Measurements from ENCODE around the gene ARL13B. TPM values are rescaled to one million over a fixed set of nuclear protein-coding genes. Genes with fewer than 3 reads are reported as not detected.
"Not testable (repeated sequence)": the region's sequence is repeated elsewhere in the genome, so short reads cannot be mapped to it uniquely, and the experiment has no call there.

ARL13B gene
- total RNA-seq, 4 donors from 2014 or later = 14.1 to 34.7 (median 24.6) TPM

- WGBS, 2 donors = 85 to 86% methylated on average over 2 of the region's 2 CpGs
Observed at GRCh38 chr3:94026623-94027022, 46.7 kb downstream of the ARL13B start.

GRCh38 chr3:94028093-94028837 is 48.3 kb downstream of the ARL13B start, which contains the start of gene STX19:
Gene STX19 (minus strand): TSS chr3:94028597. CDS start chr3:94015269, 13,328 bp downstream.
- Histone ChIP-seq H3K27me3 (no peaks in the 10 kb centered on the region), H3K9me3 (no peaks in the 10 kb centered on the region), H3K4me3 (no peak within 1 kb of the TSS), H3K27ac (no peak within 1 kb of the TSS), H3K36me3 (no peaks in the 10 kb centered on the region), H3K4me1 (peaks cover 0 to 9% (median 0%) of the 10 kb centered on the region in 4 donors)
- 72 to 74% methylated on average over 8 of the region's 8 CpGs for WGBS, 2 donors
- DNase-seq (ENCODE audit: low spot score in 2 of 2) = no peak
- TF ChIP-seq EP300 (IDR thresholded peaks at IDR 0.05) (no peak), CTCF (IDR thresholded peaks at IDR 0.05) (no peak), POLR2A (IDR thresholded peaks at IDR 0.05) (no peak)

More at GRCh38 chr3:94026623-94027022, 46.7 kb downstream of the ARL13B start:
- Histone ChIP-seq H3K4me1 (peaks cover 0 to 9% (median 0%) of the 10 kb centered on the region in 4 donors), H3K27ac (peak overlapping the region in 1 of 4 donors; percentile 43), H3K4me3 (no peak overlapping the region), H3K36me3 (peaks cover 0 to 7% (median 0%) of the 10 kb centered on the region in 3 donors), H3K27me3 (no peaks in the 10 kb centered on the region), H3K9me3 (no peaks in the 10 kb centered on the region)
- TF ChIP-seq CTCF (IDR thresholded peaks at IDR 0.05) (no peak), EP300 (IDR thresholded peaks at IDR 0.05) (no peak), POLR2A (IDR thresholded peaks at IDR 0.05) (no peak)
- no peak for DNase-seq (ENCODE audit: low spot score in 2 of 2)

- Histone ChIP-seq H3K36me3 (peaks cover 0 to 10% (median 0%) of the 10 kb centered on the region in 3 donors), H3K27me3 (no peaks in the 10 kb centered on the region), H3K4me1 (no peaks in the 10 kb centered on the region), H3K27ac (no peak overlapping the region), H3K4me3 (no peak overlapping the region), H3K9me3 (no peaks in the 10 kb centered on the region)
- no peak for DNase-seq (ENCODE audit: low spot score in 2 of 2)
- WGBS, 2 donors = 79 to 84% methylated on average over 3 of the region's 3 CpGs
- no peak for TF ChIP-seq POLR2A (IDR thresholded peaks at IDR 0.05)
- no peak for TF ChIP-seq EP300 (IDR thresholded peaks at IDR 0.05)
- peak; percentile 10 to 39 (median 17) for TF ChIP-seq CTCF (IDR thresholded peaks at IDR 0.05)
Observed at GRCh38 chr3:94036909-94037507, 57.1 kb downstream of the ARL13B start.

- Histone ChIP-seq H3K36me3 (peaks cover 0 to 34% (median 9%) of the 10 kb centered on the region in 3 donors), H3K9me3 (peaks cover 0 to 7% (median 0%) of the 10 kb centered on the region in 4 donors), H3K27ac (no peak overlapping the region), H3K4me1 (no peaks in the 10 kb centered on the region), H3K4me3 (no peak overlapping the region), H3K27me3 (no peaks in the 10 kb centered on the region)
- WGBS, 2 donors = 81 to 84% methylated on average over 1 of the region's 1 CpG
- TF ChIP-seq EP300 (IDR thresholded peaks at IDR 0.05) (no peak), CTCF (IDR thresholded peaks at IDR 0.05) (no peak), POLR2A (IDR thresholded peaks at IDR 0.05) (no peak)
- DNase-seq (ENCODE audit: low spot score in 2 of 2) = no peak
Observed at GRCh38 chr3:94043285-94043684, 63.3 kb downstream of the ARL13B start.

- H3K36me3 ChIP-seq = peaks cover 0 to 29% (median 9%) of the 10 kb centered on the region in 3 donors
- H3K4me3 ChIP-seq; H3K9me3 ChIP-seq; H3K4me1 ChIP-seq; H3K27ac ChIP-seq; DNase-seq (ENCODE audit: low spot score in 2 of 2); H3K27me3 ChIP-seq: not testable (repeated sequence)
- WGBS, 2 donors = 94 to 99% methylated on average over 35 to 47 of the region's 61 CpGs
Observed at GRCh38 chr3:94044100-94044936, 64.4 kb downstream of the ARL13B start.
